Gastroesophageal sphincter (tissue), 4 donors: ENCODE data around the gene WDR38. TPM values are rescaled to one million over a fixed set of nuclear protein-coding genes. Genes with fewer than 3 reads are reported as not detected.

Source experiments
- ATAC-seq: fragments of 150-250 bp; one replicate; pipeline ENCODE4 v1.9.1; 2016; ENCODE audit warnings: mild to moderate bottlenecking, moderate library complexity
- H3K27ac ChIP-seq, 4 donors: fragments of 200-600 bp; sonication (generic) in 3 of 4; 1 replicate in 3 of 4; 2 replicates in 1 of 4; pipeline ENCODE4 v1.5.1; 2016 to 2019
- H3K27me3 ChIP-seq: fragments of 200-600 bp; sonication (generic); one replicate; pipeline ENCODE4 v1.5.1; 2019
- H3K36me3 ChIP-seq, 2 donors: fragments of 200-600 bp; sonication (generic); one replicate each; pipeline ENCODE4 v1.5.1; 2019; ENCODE audit warnings: control low read depth in 1 of 2
- H3K4me1 ChIP-seq, 3 donors: fragments of 200-600 bp; sonication (generic); 1 replicate in 2 of 3; 2 replicates in 1 of 3; pipeline ENCODE4 v1.5.1; 2016 to 2019; ENCODE audit warnings: control low read depth in 2 of 3
- H3K4me3 ChIP-seq, 2 donors: fragments of 200-600 bp; sonication (generic); one replicate each; pipeline ENCODE4 v1.5.1; 2019; ENCODE audit warnings: mild to moderate bottlenecking in 1 of 2, moderate library complexity in 1 of 2
- H3K9me3 ChIP-seq, 3 donors: fragments of 200-600 bp; sonication (generic); one replicate each; pipeline ENCODE4 v1.5.1; 2017 to 2019; ENCODE audit warnings: control low read depth in 2 of 3
- CTCF ChIP-seq, 4 experiments: fragments of 200-600 bp in 2 of 4; fragments of 450-650 bp in 2 of 4; sonication (generic) in 1 of 4; IDR thresholded peaks; one replicate each; pipeline ENCODE4 v1.5.1; 2017 to 2019; ENCODE audit warnings: antibody characterized with exemption in 4 of 4, mild to moderate bottlenecking in 2 of 4, moderate library complexity in 2 of 4
- EP300 ChIP-seq: sonication (generic); formaldehyde crosslinking; IDR thresholded peaks from one replicate; pipeline ENCODE4 v1.6.1; 2017; ENCODE audit warnings: antibody characterized with exemption, mild to moderate bottlenecking
- POLR2A ChIP-seq, 2 donors: fragments of 450-650 bp; IDR thresholded peaks; one replicate each; pipeline ENCODE4 v1.6.1; 2017; ENCODE audit warnings: antibody characterized with exemption in 2 of 2, mild to moderate bottlenecking in 2 of 2, moderate library complexity in 1 of 2
- POLR2AphosphoS5 ChIP-seq: sonication (generic); formaldehyde crosslinking; IDR thresholded peaks from one replicate; pipeline ENCODE4 v1.6.1; 2017; ENCODE audit warnings: antibody characterized with exemption
- WGBS, 2 donors: methylation state at CpG; one replicate each; pipeline ENCODE4 v1.1.5; 2018; ENCODE audit warnings: low coverage in 1 of 2; 5-methylcytosine and 5-hydroxymethylcytosine counted together
- total RNA-seq, 4 donors: library from RNA; depleted of rRNA; stranded (reverse); fragments of >200 nt; gene quantifications; one replicate each; pipeline ENCODE4 v1.1.0, GENCODE V29; 2016

The WDR38 gene
- total RNA-seq, 4 donors from 2014 or later = not detected

DNA sequence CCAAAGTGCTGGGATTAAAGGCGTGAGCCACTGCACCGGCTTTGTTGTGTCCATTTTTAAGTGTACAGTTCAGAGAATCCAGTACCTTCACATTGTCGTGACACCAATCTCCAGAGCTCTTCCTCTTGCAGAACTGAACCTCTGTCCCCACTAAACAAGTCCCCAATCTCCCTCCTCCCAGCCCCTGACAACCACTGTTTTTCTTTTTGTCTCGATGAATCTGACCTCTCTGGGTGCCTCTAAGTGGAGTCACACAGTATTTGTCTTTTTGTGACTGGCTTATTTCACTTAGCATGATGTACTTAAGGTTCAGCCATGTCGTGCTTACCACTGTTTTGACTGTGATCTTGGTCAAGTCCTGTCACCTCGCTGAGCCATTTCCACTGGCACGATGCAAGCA, 1.6 kb downstream of the WDR38 start:
- whole genome bisulfite sequencing, 2 donors = 54 to 71% methylated on average over 2 to 6 of the region's 7 CpGs
- Histone ChIP-seq H3K4me1 (peaks cover 0 to 48% (median 9%) of the 10 kb centered on the region in 3 donors), H3K27ac (no peak overlapping the region), H3K36me3 (peaks cover 0 to 40% of the 10 kb centered on the region in 2 donors), H3K9me3 (no peaks in the 10 kb centered on the region), H3K4me3 (no peak overlapping the region), H3K27me3 (no peaks in the 10 kb centered on the region)
- no peak for ATAC-seq
- no peak for TF ChIP-seq POLR2A (IDR thresholded peaks at IDR 0.05)
- TF ChIP-seq CTCF (IDR thresholded peaks at IDR 0.05) = no peak
- TF ChIP-seq POLR2AphosphoS5 = no peak
- no peak for TF ChIP-seq EP300

DNA sequence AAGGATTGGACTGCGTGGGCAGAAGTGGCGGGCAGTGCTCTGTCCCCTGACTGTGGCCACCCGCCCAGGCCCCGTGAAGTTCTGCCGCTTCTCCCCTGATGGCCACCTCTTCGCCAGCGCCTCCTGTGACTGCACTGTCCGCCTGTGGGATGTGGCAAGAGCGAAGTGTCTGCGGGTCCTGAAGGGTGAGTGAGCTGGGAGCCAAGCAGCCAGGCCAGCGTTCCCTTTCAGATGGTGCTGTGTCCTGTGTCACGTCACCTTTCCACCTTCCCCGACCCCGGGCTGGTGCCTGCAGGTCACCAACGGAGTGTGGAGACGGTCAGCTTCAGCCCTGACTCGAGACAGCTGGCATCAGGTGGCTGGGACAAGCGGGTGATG, 2.3 kb downstream of the WDR38 start:
- Histone ChIP-seq H3K9me3 (no peaks in the 10 kb centered on the region), H3K27me3 (no peaks in the 10 kb centered on the region), H3K4me3 (no peak overlapping the region), H3K4me1 (peaks cover 0 to 48% (median 11%) of the 10 kb centered on the region in 3 donors), H3K36me3 (peaks cover 0 to 48% of the 10 kb centered on the region in 2 donors), H3K27ac (no peak overlapping the region)
- ATAC-seq = no peak
- WGBS, 2 donors = no CpG with 5 or more reads among the region's 18 CpGs
- TF ChIP-seq EP300 = no peak
- TF ChIP-seq POLR2AphosphoS5 = no peak
- TF ChIP-seq POLR2A (IDR thresholded peaks at IDR 0.05) = no peak

DNA sequence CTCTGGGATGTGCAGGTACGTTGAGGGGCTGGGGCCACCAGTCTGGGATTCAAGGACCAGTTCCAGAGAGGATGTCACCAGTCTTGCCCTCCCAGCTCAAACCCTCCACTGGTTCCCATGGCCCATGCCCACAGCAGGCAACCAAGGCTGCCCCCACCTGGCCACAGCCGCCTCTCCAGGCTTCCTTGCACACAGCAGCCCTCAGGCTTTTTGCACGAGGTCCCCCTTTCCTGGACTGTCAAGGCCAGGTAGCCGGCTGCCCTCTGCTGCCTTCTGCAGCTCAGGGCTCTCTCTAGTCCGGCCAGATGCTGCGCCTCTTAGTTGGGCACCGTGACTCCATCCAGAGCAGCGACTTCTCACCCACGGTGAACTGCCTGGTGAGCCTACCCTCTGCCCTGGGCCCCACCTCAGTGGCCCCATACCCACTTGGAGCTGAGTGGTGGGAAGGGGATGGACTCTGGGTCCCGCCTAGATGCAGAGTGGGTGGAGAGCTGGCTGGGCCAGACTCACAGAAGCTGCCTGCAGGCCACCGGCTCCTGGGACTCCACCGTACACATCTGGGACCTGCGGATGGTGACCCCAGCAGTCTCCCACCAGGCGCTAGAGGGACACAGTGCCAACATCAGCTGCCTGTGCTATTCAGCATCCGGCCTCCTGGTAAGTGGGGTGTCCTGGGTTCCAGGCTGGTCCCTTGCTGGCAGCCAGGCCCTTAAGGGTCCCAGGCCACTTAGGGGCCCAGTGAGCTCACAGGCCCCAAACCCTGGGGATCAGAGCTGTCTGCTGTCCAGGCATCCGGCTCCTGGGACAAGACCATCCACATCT, 2.9 kb downstream of the WDR38 start:
- ATAC-seq = no peak
- TF ChIP-seq POLR2A (IDR thresholded peaks at IDR 0.05) (no peak), EP300 (no peak), CTCF (IDR thresholded peaks at IDR 0.05) (peak in 2 of 4 experiments; percentile 16 to 40), POLR2AphosphoS5 (peak; percentile 9)
- Histone ChIP-seq H3K27me3 (no peaks in the 10 kb centered on the region), H3K27ac (no peak overlapping the region), H3K4me1 (peaks cover 0 to 54% (median 17%) of the 10 kb centered on the region in 3 donors), H3K4me3 (no peak overlapping the region), H3K9me3 (no peaks in the 10 kb centered on the region), H3K36me3 (peaks cover 0 to 48% of the 10 kb centered on the region in 2 donors)
- 45 to 60% methylated on average over 1 to 4 of the region's 16 CpGs for WGBS, 2 donors

- ATAC-seq = no peak
- Histone ChIP-seq H3K27me3 (no peaks in the 10 kb centered on the region), H3K36me3 (peaks cover 0 to 48% of the 10 kb centered on the region in 2 donors), H3K27ac (no peak overlapping the region), H3K4me1 (peaks cover 0 to 49% (median 14%) of the 10 kb centered on the region in 3 donors), H3K4me3 (no peak overlapping the region), H3K9me3 (no peaks in the 10 kb centered on the region)
- no CpG with 5 or more reads among the region's 24 CpGs for WGBS, 2 donors
- no peak for TF ChIP-seq EP300
- no peak for TF ChIP-seq POLR2A (IDR thresholded peaks at IDR 0.05)
- TF ChIP-seq CTCF (IDR thresholded peaks at IDR 0.05) = no peak
- no peak for TF ChIP-seq POLR2AphosphoS5
These were observed 4.4 kb downstream of the WDR38 start for GRCh38 chr9:124857533-124858162.

- TF ChIP-seq POLR2A (IDR thresholded peaks at IDR 0.05) (no peak), EP300 (no peak), CTCF (IDR thresholded peaks at IDR 0.05) (no peak), POLR2AphosphoS5 (no peak)
- 60% methylated on average over 1 of the region's 9 CpGs; no CpG with 5 or more reads in 1 of the 2 donors for WGBS, 2 donors
- H3K36me3 ChIP-seq = peaks cover 0 to 48% of the 10 kb centered on the region in 2 donors
These were observed 5.2 kb downstream of the WDR38 start for GRCh38 chr9:124858330-124859046.

More at GRCh38 chr9:124858330-124859046, 5.2 kb downstream of the WDR38 start:
- no peak for ATAC-seq
- no peak overlapping the region for H3K4me3 ChIP-seq
- no peaks in the 10 kb centered on the region for H3K27me3 ChIP-seq
- H3K27ac ChIP-seq = no peak overlapping the region
- peaks cover 0 to 45% (median 13%) of the 10 kb centered on the region in 3 donors for H3K4me1 ChIP-seq
- no peaks in the 10 kb centered on the region for H3K9me3 ChIP-seq
